Measurements from ENCODE around the gene CALML4.
"Not testable (repeated sequence)": the region's sequence is repeated elsewhere in the genome, so short reads cannot be mapped to it uniquely, and the experiment has no call there.

Gene CALML4

DNA sequence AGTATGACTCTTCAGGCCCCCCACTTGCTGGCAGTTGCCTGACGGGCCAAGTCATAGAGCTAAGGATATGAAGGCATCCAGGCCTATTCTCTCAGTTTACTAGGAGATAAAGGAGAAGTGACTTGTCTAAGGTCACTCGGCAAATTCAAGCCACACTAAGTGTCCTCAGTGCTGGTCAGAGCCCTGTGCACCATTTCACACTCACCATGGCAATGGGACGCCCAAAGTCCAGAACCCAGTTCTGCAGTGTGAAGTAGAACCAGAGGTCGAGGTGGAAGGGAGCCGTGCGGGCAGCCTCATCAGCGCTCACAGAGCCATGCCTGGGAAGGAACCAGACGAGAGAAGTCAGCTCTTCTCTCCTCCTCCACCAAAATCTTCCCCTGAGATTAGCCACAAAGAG is 13.2 kb upstream of the CALML4 start:
- H3K4me3 ChIP-seq (replicated peaks in 1 of 2; ENCODE audit: low read depth in 2 of 2, low read length in 2 of 2): no peak overlapping the region
- DNase-seq (ENCODE audit: low read depth in 2 of 2): no peak
- TF ChIP-seq, protein P1, sequence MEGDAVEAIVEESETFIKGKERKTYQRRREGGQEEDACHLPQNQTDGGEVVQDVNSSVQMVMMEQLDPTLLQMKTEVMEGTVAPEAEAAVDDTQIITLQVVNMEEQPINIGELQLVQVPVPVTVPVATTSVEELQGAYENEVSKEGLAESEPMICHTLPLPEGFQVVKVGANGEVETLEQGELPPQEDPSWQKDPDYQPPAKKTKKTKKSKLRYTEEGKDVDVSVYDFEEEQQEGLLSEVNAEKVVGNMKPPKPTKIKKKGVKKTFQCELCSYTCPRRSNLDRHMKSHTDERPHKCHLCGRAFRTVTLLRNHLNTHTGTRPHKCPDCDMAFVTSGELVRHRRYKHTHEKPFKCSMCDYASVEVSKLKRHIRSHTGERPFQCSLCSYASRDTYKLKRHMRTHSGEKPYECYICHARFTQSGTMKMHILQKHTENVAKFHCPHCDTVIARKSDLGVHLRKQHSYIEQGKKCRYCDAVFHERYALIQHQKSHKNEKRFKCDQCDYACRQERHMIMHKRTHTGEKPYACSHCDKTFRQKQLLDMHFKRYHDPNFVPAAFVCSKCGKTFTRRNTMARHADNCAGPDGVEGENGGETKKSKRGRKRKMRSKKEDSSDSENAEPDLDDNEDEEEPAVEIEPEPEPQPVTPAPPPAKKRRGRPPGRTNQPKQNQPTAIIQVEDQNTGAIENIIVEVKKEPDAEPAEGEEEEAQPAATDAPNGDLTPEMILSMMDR (IDR thresholded peaks at IDR 0.05; ENCODE audit: low read depth, low read length): no peak

DNA sequence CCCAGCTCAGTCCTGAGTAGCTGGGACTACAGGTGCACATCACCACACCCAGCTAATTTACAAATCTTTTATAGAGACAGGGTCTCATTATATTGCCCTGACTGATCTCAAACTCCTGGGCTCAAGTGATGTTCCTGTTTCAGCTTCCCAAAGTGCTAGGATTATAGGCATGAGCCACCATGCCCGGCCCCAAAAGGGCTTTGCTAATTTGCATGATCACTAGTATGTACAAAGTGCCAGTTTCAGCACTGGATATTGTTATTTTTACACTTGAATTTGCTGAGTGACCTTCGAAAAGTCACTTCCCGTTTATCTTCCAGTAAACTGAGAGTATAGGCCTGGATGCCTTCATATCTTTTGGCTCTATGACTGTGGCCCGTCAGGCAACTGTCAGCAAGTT is 12.2 kb upstream of the CALML4 start:
- TF ChIP-seq, protein P1 (IDR thresholded peaks at IDR 0.05; ENCODE audit: low read depth, low read length): no peak
- H3K4me3 ChIP-seq (replicated peaks in 1 of 2; ENCODE audit: low read depth in 2 of 2, low read length in 2 of 2): no peak overlapping the region
- no peak for DNase-seq (ENCODE audit: low read depth in 2 of 2)

DNA sequence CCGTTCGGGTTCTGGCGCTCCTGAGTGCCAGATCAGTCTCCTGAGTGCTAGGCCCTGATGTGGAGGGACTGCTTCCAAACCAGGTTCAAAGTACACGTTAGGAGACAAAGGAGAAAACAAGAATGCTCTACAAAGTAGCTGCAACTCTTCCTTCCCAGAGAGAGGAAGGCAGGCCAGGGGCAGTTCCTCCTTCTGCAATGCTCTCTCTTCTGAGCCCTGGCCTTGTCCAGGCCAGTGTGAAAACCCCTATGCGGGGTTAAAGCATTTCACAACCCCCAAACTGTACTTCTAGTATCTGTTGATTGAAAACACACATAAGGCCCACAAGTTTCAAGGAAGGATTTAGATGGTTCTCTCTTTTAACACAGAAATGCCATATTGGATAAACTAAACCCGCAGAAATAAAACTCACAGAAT is 9.7 kb upstream of the CALML4 start:
- H3K4me3 ChIP-seq (replicated peaks in 1 of 2; ENCODE audit: low read depth in 2 of 2, low read length in 2 of 2): no peak overlapping the region
- no peak for DNase-seq (ENCODE audit: low read depth in 2 of 2)
- TF ChIP-seq, protein P1 (IDR thresholded peaks at IDR 0.05; ENCODE audit: low read depth, low read length): no peak

GRCh38 chr15:68213991-68214837 is 9.1 kb upstream of the CALML4 start:
- H3K4me3 ChIP-seq (replicated peaks in 1 of 2; ENCODE audit: low read depth in 2 of 2, low read length in 2 of 2): no peak overlapping the region
- no peak for DNase-seq (ENCODE audit: low read depth in 2 of 2)
- TF ChIP-seq, protein P1 (IDR thresholded peaks at IDR 0.05; ENCODE audit: low read depth, low read length): no peak

- DNase-seq (ENCODE audit: low read depth in 2 of 2); H3K4me3 ChIP-seq (replicated peaks in 1 of 2; ENCODE audit: low read depth in 2 of 2, low read length in 2 of 2): not testable (repeated sequence)
Observed at GRCh38 chr15:68213491-68213845, 8.3 kb upstream of the CALML4 start.

DNA sequence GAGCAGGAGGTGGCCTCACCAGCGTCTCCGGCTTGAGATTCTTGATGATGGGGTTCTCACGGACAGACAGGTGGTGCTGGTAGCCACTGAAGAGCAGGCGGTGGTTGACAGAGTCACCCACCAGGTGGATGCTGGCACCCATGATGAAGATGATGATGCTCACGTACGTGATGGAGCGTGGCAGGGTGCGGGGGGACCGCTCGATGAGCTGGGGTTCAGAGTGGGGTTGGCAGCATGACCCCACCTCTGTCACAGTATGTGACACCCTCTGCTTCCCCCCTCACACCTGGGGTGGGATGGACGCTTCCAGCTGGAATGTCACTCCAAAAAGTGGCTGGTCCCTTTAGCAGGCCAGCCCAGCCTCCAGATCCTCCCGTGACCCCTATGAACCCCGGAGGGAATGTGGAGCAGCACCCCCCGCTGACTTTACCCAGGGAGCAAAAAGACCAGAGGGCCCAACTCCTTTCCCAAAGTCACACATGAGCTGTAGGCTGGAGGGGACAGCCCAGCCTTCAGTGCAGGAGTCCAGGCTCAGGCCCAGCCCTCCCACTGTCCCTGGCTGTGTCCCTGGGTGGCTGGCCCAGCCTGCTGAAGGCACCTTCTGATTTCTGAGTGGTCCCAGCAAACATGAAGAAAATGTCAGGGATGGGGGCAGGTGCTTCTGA is 6.7 kb upstream of the CALML4 start:
- TF ChIP-seq, protein P1 (IDR thresholded peaks at IDR 0.05; ENCODE audit: low read depth, low read length): no peak

DNA sequence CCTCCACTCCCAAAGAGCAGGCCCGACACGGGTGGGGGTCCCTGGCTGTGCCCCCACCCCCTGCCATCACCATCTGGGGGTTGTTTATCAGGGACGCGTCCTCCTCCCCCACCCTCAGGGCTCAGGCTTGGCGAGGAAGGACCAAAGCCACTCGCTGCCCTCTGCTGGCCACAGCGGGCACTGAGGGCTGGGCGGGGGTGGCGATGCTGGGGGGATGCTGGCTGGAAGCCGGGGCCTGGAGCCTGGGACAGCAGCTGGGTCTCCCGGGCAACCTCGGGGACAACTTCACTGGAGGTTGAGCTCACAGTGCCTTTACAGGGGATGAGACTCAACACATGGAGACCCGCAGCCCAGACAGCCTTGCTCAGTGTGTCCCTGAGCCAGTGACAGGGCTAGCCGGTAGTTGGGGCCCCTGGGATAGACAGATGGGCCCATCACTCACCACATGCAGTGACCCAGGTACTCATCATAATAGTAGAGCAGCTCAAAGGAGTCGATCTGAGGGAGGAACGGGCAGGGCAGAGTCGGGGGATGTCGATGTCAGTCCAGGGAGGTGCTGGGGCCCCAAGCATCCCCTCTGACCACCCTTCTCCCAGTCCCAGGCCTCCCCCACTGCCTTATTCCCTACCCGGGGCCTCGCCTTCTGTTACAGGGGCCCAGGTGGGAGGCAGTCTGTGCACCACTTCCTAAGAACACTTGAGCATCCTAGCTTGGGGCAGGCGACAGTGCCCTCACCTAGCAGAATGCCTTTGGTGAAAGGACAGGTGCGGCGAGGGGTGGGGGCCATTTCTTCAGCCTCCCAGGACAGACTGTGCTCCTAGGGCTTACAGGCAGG is 5.9 kb upstream of the CALML4 start:
- DNase-seq (ENCODE audit: low read depth in 2 of 2): peak; percentile 45 to 61
- peak overlapping the region in 1 of 2 donors; percentile 3 for H3K4me3 ChIP-seq (replicated peaks in 1 of 2; ENCODE audit: low read depth in 2 of 2, low read length in 2 of 2)
- TF ChIP-seq, protein P1 (IDR thresholded peaks at IDR 0.05; ENCODE audit: low read depth, low read length): peak; percentile 87

More for the DNA sequence above, 6.7 kb upstream of the CALML4 start:
- no peak for DNase-seq (ENCODE audit: low read depth in 2 of 2)
- H3K4me3 ChIP-seq (replicated peaks in 1 of 2; ENCODE audit: low read depth in 2 of 2, low read length in 2 of 2): no peak overlapping the region
